GM12878 (cell line): ENCODE measurements around the gene UBE2E3. TPM values are rescaled to one million over a fixed set of nuclear protein-coding genes. Genes with fewer than 3 reads are reported as not detected.

ENCODE experiments used
- ATAC-seq: fragments of 200-7000 bp; cut with Tn5 transposase; 3 replicates; pipeline ENCODE4 v1.9.1; 2020; ENCODE audit warnings: mild to moderate bottlenecking, moderate library complexity
- BruUV-seq: library from RNA; stranded (reverse); fragments of 400-500 nt; replicated peaks from 2 replicates; lab custom pipeline; 2021; lab: Mats Ljungman, UMichigan
- CTCF ChIA-PET: fragments of 300-600 bp; sonication (Branson Sonifier 250); formaldehyde crosslinking; extraction: SDS; loops from one replicate; lab custom pipeline; 2021; ENCODE audit warnings: inconsistent platforms; lab: Yijun Ruan, JAX
- POLR2A ChIA-PET: fragments of 350-600 bp; formaldehyde crosslinking; extraction: SDS; loops from one replicate; lab custom pipeline; 2021; ENCODE audit warnings: inconsistent platforms; lab: Charles Lee
- RAD21 ChIA-PET: fragments of 300-600 bp; sonication (Branson Sonifier 250); formaldehyde crosslinking; loops from one replicate; lab custom pipeline; 2023; ENCODE audit warnings: antibody characterized with exemption; ENCODE audit not compliant: unreplicated experiment; lab: Charles Lee
- SMC1A ChIA-PET: fragments of 300-600 bp; sonication (Branson Sonifier 250); formaldehyde crosslinking; loops from one replicate; lab custom pipeline; 2023; ENCODE audit not compliant: unreplicated experiment, uncharacterized antibody; lab: Charles Lee
- DNase-seq: peaks from one replicate; pipeline ENCODE4 v3.0.0-alpha.2; 2011; ENCODE audit warnings: low read depth, low spot score
- FAIRE-seq: peaks from 3 replicates; lab custom pipeline; 2011; peaks lifted over from hg19 to GRCh38; lab: Jason Lieb, UNC
- H2AFZ ChIP-seq: 2 replicates; pipeline ENCODE4 v1.6.0; 2011; ENCODE audit warnings: low read depth, low read length, control low read depth; ENCODE audit not compliant: control insufficient read depth
- H3K27ac ChIP-seq: 2 replicates; pipeline ENCODE4 v1.5.1; 2011; ENCODE audit warnings: control low read depth; ENCODE audit not compliant: control insufficient read depth, insufficient read depth
- H3K27me3 ChIP-seq, 2 experiments: replicated peaks in 1 of 2; 2 replicates each; pipeline versions ENCODE4 v1.6.0 to v1.6.1; 2011; ENCODE audit warnings: low read length in 1 of 2; ENCODE audit not compliant: control insufficient read depth in 2 of 2, insufficient read depth in 2 of 2
- H3K36me3 ChIP-seq, 2 experiments: 2 replicates each; pipeline ENCODE4 v1.5.1; 2011; ENCODE audit warnings: low read length in 1 of 2; ENCODE audit not compliant: control insufficient read depth in 2 of 2, insufficient read depth in 2 of 2
- H3K4me1 ChIP-seq: 2 replicates; pipeline ENCODE4 v1.6.1; 2011; ENCODE audit warnings: mild to moderate bottlenecking, low read length, moderate library complexity, mixed read lengths; ENCODE audit not compliant: control insufficient read depth, insufficient read depth
- H3K4me2 ChIP-seq: 2 replicates; pipeline ENCODE4 v1.6.0; 2011; ENCODE audit warnings: control low read depth; ENCODE audit not compliant: control insufficient read depth, insufficient read depth
- H3K4me3 ChIP-seq: fragments of 200-600 bp; sonication (generic); 2 replicates; pipeline ENCODE4 v1.5.1; 2016
- H3K79me2 ChIP-seq: 2 replicates; pipeline ENCODE4 v1.6.0; 2011; ENCODE audit warnings: low read length; ENCODE audit not compliant: control insufficient read depth, insufficient read depth
- H3K9ac ChIP-seq: 2 replicates; pipeline ENCODE4 v1.8.0; 2011; ENCODE audit warnings: low read length, control low read depth, mixed read lengths; ENCODE audit not compliant: control insufficient read depth, insufficient read depth
- H3K9me3 ChIP-seq: replicated peaks from 3 replicates; pipeline ENCODE4 v1.5.1; 2011; ENCODE audit warnings: mild to moderate bottlenecking, low read length; ENCODE audit not compliant: control insufficient read depth, insufficient read depth
- H4K20me1 ChIP-seq: 2 replicates; pipeline ENCODE4 v1.6.0; 2011; ENCODE audit not compliant: control insufficient read depth, insufficient read depth
- CBX3 ChIP-seq: fragments of 200-600 bp; sonication (generic); IDR thresholded peaks from 2 replicates; pipeline ENCODE4 v1.6.1; 2016; ENCODE audit warnings: low read depth, borderline replicate concordance
- HCFC1 ChIP-seq: fragments of 150-350 bp; IDR thresholded peaks from 2 replicates; pipeline ENCODE4 v1.6.1; 2014; ENCODE audit warnings: low read length
- NRF1 ChIP-seq: conservative IDR thresholded peaks from 2 replicates; pipeline ENCODE4 v1.6.1; 2011; ENCODE audit warnings: mild to moderate bottlenecking, low read depth, low read length, improper control_type of control experiment
- RELA ChIP-seq: fragments of 450-650 bp; IDR thresholded peaks from 2 replicates; pipeline ENCODE4 v1.8.0; 2014; ENCODE audit warnings: borderline replicate concordance; ENCODE audit not compliant: partially characterized antibody
- SMAD5 ChIP-seq: IDR thresholded peaks from 2 replicates; pipeline ENCODE4 v1.6.1; 2016; ENCODE audit warnings: antibody characterized with exemption, low read depth
- SREBF2 ChIP-seq: IDR thresholded peaks from 2 replicates; pipeline ENCODE4 v1.6.1; 2012; ENCODE audit warnings: mild to moderate bottlenecking, low read length
- SUZ12 ChIP-seq: fragments of 200-600 bp; sonication (generic); IDR thresholded peaks from one replicate; pipeline ENCODE4 v1.6.1; 2018; ENCODE audit warnings: antibody characterized with exemption, mild to moderate bottlenecking; ENCODE audit not compliant: unreplicated experiment
- ZNF622 ChIP-seq: fragments of 450-650 bp; IDR thresholded peaks from 2 replicates; pipeline ENCODE4 v1.6.1; 2017; ENCODE audit warnings: mild to moderate bottlenecking, inconsistent platforms
- WGBS: methylation state at CpG from one replicate; pipeline ENCODE4 v1.1.6; 2016; ENCODE audit warnings: low lambda C conversion rate; ENCODE audit not compliant: insufficient replicate concordance, insufficient coverage; ENCODE audit errors: missing lambda C conversion rate; 5-methylcytosine and 5-hydroxymethylcytosine counted together
- in situ Hi-C: fragments of 300-500 bp; cut with MboI; formaldehyde crosslinking; loops from 9 replicates; pipeline ENCODE4 v1.14.3; 2018; ENCODE audit warnings: mixed read lengths
- intact Hi-C: fragments of 100-400 bp; cut with micrococcal nuclease; formaldehyde crosslinking; loops from one replicate; pipeline ENCODE4 v1.14.2; 2022; ENCODE audit not compliant: unreplicated experiment
- polyA plus RNA-seq, 11 experiments: library from polyadenylated mRNA; depleted of rRNA in 4 of 11; unstranded in 6 of 11; stranded (reverse) in 5 of 11; fragments of >200 nt; fragmentation: Nextera tagmentation in 4 of 11; fragmentation: Illumina TruSeq in 1 of 11; extraction: Ambion mirVana in 4 of 11; extraction: Trizol in 1 of 11; gene quantifications; 1 replicate in 1 of 11; 2 replicates in 10 of 11; pipeline versions ENCODE4 v1.2.1 to v1.2.3, GENCODE V29; 2011 to 2016; ENCODE audit warnings: inconsistent platforms in 2 of 11, missing spikeins in 2 of 11, low read depth in 1 of 11
- total RNA-seq, 4 experiments: library from RNA; depleted of rRNA in 3 of 4; stranded (reverse); fragments of >200 nt in 3 of 4; fragmentation: Illumina TruSeq in 1 of 4; extraction: Trizol in 1 of 4; gene quantifications; 2 replicates each; pipeline versions ENCODE4 v1.2.1 to v1.2.3, GENCODE V29; 2013 to 2021

Gene UBE2E3
- total and polyA plus RNA-seq, 10 of the 15 experiments (the other 5 are each of a cell fraction or from before 2014, with no cell fraction given) = 14.9 to 50.0 (median 26.2) TPM

GRCh38 chr2:180987146-180987545 lies 6.7 kb downstream of the UBE2E3 start (continued):
- no peak for TF ChIP-seq HCFC1
- TF ChIP-seq, all 136 proteins: peak for 0

DNA sequence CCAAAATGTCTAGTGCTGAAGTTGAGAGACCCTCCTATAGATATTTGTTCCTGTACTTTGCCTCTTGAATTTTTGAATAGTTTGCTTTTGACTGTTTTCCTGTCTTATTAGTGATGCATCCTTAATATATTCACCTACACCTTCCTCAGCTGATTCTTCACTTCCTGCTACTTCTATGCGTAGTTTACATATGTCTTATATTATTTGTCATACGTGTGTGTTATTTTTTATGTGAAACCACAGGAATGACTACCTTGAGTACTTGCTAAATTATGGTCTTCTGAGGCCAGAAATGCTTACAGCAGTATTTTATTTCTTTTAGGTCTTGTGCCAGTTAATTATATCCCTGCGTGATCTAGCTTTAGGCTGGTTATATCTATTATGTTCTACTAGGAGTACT lies 9.9 kb downstream of the UBE2E3 start:
- DNase-seq (no peak), ATAC-seq (no peak), FAIRE-seq (no peak)
- Histone ChIP-seq H3K4me3 (no peak overlapping the region), H3K27ac (no peak overlapping the region), H3K4me1 (peaks cover 12% of the 10 kb centered on the region), H2AFZ (no peak overlapping the region), H3K9ac (no peak overlapping the region), H4K20me1 (no peaks in the 10 kb centered on the region), H3K36me3 (no peaks in the 10 kb centered on the region; a peak in 1 of 4 replicates), H3K4me2 (0 out of 2 replicates have a peak overlapping the region, but pooled peaks have one; percentile 10), H3K79me2 (peaks cover 3% of the 10 kb centered on the region), H3K27me3 (no peaks in the 10 kb centered on the region), H3K9me3 (no peaks in the 10 kb centered on the region)
- ChIA-PET RAD21 (no interaction called here), POLR2A (interaction anchor here (0.8 kb wide), 1 partner anchor 11 kb away, joined by 3 read pairs; no protein-coding TSS in a partner anchor), CTCF (interaction anchor here (1.8 to 2.3 kb wide), 3 partner anchors 9 to 68 kb away, joined by 7 to 9 read pairs (median 9); partner anchors contain the start of gene UBE2E3), SMC1A (interaction anchor here (1.5 to 1.9 kb wide), 2 partner anchors 9 to 16 kb away, joined by 4 to 8 read pairs; no protein-coding TSS in a partner anchor)
- in situ Hi-C loops = no loop called here
- no TSS peak for BruUV-seq
- TF ChIP-seq SREBF2 = no peak
- TF ChIP-seq SUZ12 = no peak
- no peak for TF ChIP-seq SMAD5
- TF ChIP-seq RELA = no peak
- no peak for TF ChIP-seq ZNF622
- TF ChIP-seq CBX3 = no peak
- TF ChIP-seq NRF1 = no peak
- intact Hi-C loops = no loop called here
- 46% methylated on average over 3 of the region's 3 CpGs for WGBS
